PC-3 (cell line): ENCODE results near the gene IL4I1. TPM values are rescaled to one million over a fixed set of nuclear protein-coding genes. Genes with fewer than 3 reads are reported as not detected.

ENCODE experiments used
- ATAC-seq: fragments of 200-7000 bp; cut with Tn5 transposase; 2 replicates; pipeline ENCODE4 v1.9.1; 2020; ENCODE audit warnings: mild to moderate bottlenecking, moderate library complexity
- BruUV-seq: library from RNA; stranded (reverse); fragments of 400-500 nt; replicated peaks from 2 replicates; lab custom pipeline; 2021; lab: Mats Ljungman, UMichigan
- CTCF ChIA-PET: fragments of 300-600 bp; sonication (Branson Sonifier 250); formaldehyde crosslinking; loops from one replicate; lab custom pipeline; 2022; ENCODE audit warnings: antibody characterized with exemption; lab: Charles Lee
- POLR2A ChIA-PET: fragments of 300-600 bp; sonication (Branson Sonifier 250); formaldehyde crosslinking; loops from one replicate; lab custom pipeline; 2022; ENCODE audit warnings: antibody characterized with exemption; ENCODE audit not compliant: unreplicated experiment; lab: Charles Lee
- DNase-seq: peaks from one replicate; pipeline ENCODE4 v3.0.0-alpha.2; 2015
- H2AFZ ChIP-seq: fragments of 300-600 bp; sonication (generic); 2 replicates; pipeline ENCODE4 v1.6.0; 2016; ENCODE audit warnings: antibody characterized with exemption, low read length
- H3F3A ChIP-seq: fragments of 300-600 bp; sonication (generic); one replicate; pipeline ENCODE4 v1.6.0; 2017; ENCODE audit warnings: antibody characterized with exemption, low read length, control low read depth, mild to moderate bottlenecking; ENCODE audit not compliant: unreplicated experiment
- H3K27ac ChIP-seq: fragments of 300-600 bp; sonication (generic); 2 replicates; pipeline ENCODE4 v1.5.1; 2016; ENCODE audit warnings: mild to moderate bottlenecking, low read length
- H3K27me3 ChIP-seq: fragments of 300-600 bp; sonication (generic); 2 replicates; pipeline ENCODE4 v1.6.1; 2016; ENCODE audit warnings: low read length, mixed read lengths
- H3K36me3 ChIP-seq: fragments of 300-600 bp; sonication (generic); 2 replicates; pipeline ENCODE4 v1.6.1; 2016; ENCODE audit warnings: low read depth, mixed run types, low read length, mixed read lengths
- H3K4me1 ChIP-seq: fragments of 300-600 bp; sonication (generic); 2 replicates; pipeline ENCODE4 v1.5.1; 2016; ENCODE audit warnings: low read length; ENCODE audit not compliant: insufficient read depth
- H3K4me2 ChIP-seq: fragments of 300-600 bp; sonication (generic); 2 replicates; pipeline ENCODE4 v1.6.0; 2016; ENCODE audit warnings: low read length
- H3K4me3 ChIP-seq: fragments of 300-600 bp; sonication (generic); 2 replicates; pipeline ENCODE4 v1.5.1; 2016; ENCODE audit warnings: mild to moderate bottlenecking, low read length, mixed read lengths
- H3K79me2 ChIP-seq: fragments of 300-600 bp; sonication (generic); 2 replicates; pipeline ENCODE4 v1.6.1; 2017; ENCODE audit warnings: low read length, mixed read lengths
- H3K9ac ChIP-seq: fragments of 300-600 bp; sonication (generic); 2 replicates; pipeline ENCODE4 v1.6.0; 2016; ENCODE audit warnings: mild to moderate bottlenecking, low read length
- H3K9me2 ChIP-seq: fragments of 300-600 bp; sonication (generic); replicated peaks from 2 replicates; pipeline ENCODE4 v1.6.1; 2016; ENCODE audit warnings: mixed run types, low read length, mixed read lengths
- H3K9me3 ChIP-seq: fragments of 300-600 bp; sonication (generic); 2 replicates; pipeline ENCODE4 v1.6.1; 2016; ENCODE audit warnings: low read length, mixed read lengths
- H4K20me1 ChIP-seq: fragments of 300-600 bp; sonication (generic); 2 replicates; pipeline ENCODE4 v1.6.1; 2016; ENCODE audit warnings: low read length, mixed read lengths
- CTCF ChIP-seq: fragments of 300-600 bp; sonication (generic); conservative IDR thresholded peaks from 2 replicates; pipeline ENCODE4 v1.5.1; 2017; ENCODE audit warnings: antibody characterized with exemption, low read depth, mild to moderate bottlenecking, low read length
- EZH2 ChIP-seq: fragments of 300-600 bp; sonication (generic); IDR thresholded peaks from one replicate; pipeline ENCODE4 v1.6.1; 2017; ENCODE audit warnings: antibody characterized with exemption, mild to moderate bottlenecking, low read length; ENCODE audit not compliant: unreplicated experiment
- EZH2phosphoT487 ChIP-seq: fragments of 300-600 bp; sonication (generic); IDR thresholded peaks from 2 replicates; pipeline ENCODE4 v1.6.1; 2018; ENCODE audit warnings: mild to moderate bottlenecking, antibody characterized with exemption, low read length, borderline replicate concordance
- intact Hi-C: fragments of 100-400 bp; cut with micrococcal nuclease; formaldehyde crosslinking; loops from 2 replicates; pipeline ENCODE4 v1.9.0; 2023
- total RNA-seq: library from RNA; depleted of rRNA; stranded (reverse); fragments of >200 nt; gene quantifications from 2 replicates; pipeline ENCODE4 v1.2.3, GENCODE V29; 2014

The IL4I1 gene
- total RNA-seq, 1 experiment from 2014 or later, result 2.2 TPM

- H3K9ac ChIP-seq, result no peak overlapping the region
- no peaks in the 10 kb centered on the region for H3K27me3 ChIP-seq
- H3K9me2 ChIP-seq, result no peaks in the 10 kb centered on the region
- no peak overlapping the region for H3K4me3 ChIP-seq
- no peaks in the 10 kb centered on the region for H3K9me3 ChIP-seq
- H3F3A ChIP-seq, result peaks cover 5% of the 10 kb centered on the region
- CTCF ChIA-PET, result no interaction called here
- H3K79me2 ChIP-seq, result peaks cover 29% of the 10 kb centered on the region
- H3K36me3 ChIP-seq, result peaks cover 27% of the 10 kb centered on the region
- intact Hi-C loops, result no loop called here
- no peak overlapping the region for H3K4me2 ChIP-seq
- POLR2A ChIA-PET, result no interaction called here
- no TSS peak for BruUV-seq
- no peak for ATAC-seq
- H3K27ac ChIP-seq, result no peak overlapping the region
- DNase-seq, result no peak
- TF ChIP-seq EZH2phosphoT487, result no peak
- TF ChIP-seq CTCF, result no peak
- no peak for TF ChIP-seq EZH2
- H4K20me1 ChIP-seq, result peaks cover 29% of the 10 kb centered on the region; the same call in 1 of the 2 replicates
- H2AFZ ChIP-seq, result no peak overlapping the region
- peaks cover 13% of the 10 kb centered on the region; the same call in 1 of the 2 replicates for H3K4me1 ChIP-seq
Measured at GRCh38 chr19:49855277-49855675, 41.4 kb downstream of the IL4I1 start.

- Histone ChIP-seq H3K27me3 (no peaks in the 10 kb centered on the region), H3K27ac (no peak overlapping the region), H2AFZ (no peak overlapping the region), H3K4me2 (no peak overlapping the region), H3K4me3 (no peak overlapping the region), H4K20me1 (peaks cover 29% of the 10 kb centered on the region; the same call in 1 of the 2 replicates), H3K9me3 (no peaks in the 10 kb centered on the region), H3F3A (peaks cover 5% of the 10 kb centered on the region), H3K4me1 (peaks cover 19% of the 10 kb centered on the region), H3K36me3 (peaks cover 22% of the 10 kb centered on the region; the same call in 1 of the 2 replicates), H3K9ac (no peak overlapping the region), H3K9me2 (no peaks in the 10 kb centered on the region), H3K79me2 (peaks cover 34% of the 10 kb centered on the region)
- no TSS peak for BruUV-seq
- DNase-seq, result no peak
- CTCF ChIA-PET, result no interaction called here
- TF ChIP-seq EZH2phosphoT487, result no peak
- no peak for TF ChIP-seq CTCF
- no peak for TF ChIP-seq EZH2
- no peak for ATAC-seq
- intact Hi-C loops, result loop anchor here (5.0 kb wide), 1 partner anchor 87 kb away; the partner anchor contains the start of gene AP2A1
- POLR2A ChIA-PET, result no interaction called here
Measured at GRCh38 chr19:49854378-49855263, 42.1 kb downstream of the IL4I1 start.
